PC-9 (cell line): ENCODE measurements around the gene CRACDL. TPM values are rescaled to one million over a fixed set of nuclear protein-coding genes. Genes with fewer than 3 reads are reported as not detected.

Experiments
- BruUV-seq: library from RNA; stranded (reverse); fragments of 400-500 nt; replicated peaks from 2 replicates; lab custom pipeline; 2021; lab: Mats Ljungman, UMichigan
- CTCF ChIA-PET: fragments of 300-600 bp; sonication (Branson Sonifier 250); formaldehyde crosslinking; loops from one replicate; lab custom pipeline; 2022; ENCODE audit warnings: antibody characterized with exemption; lab: Charles Lee
- POLR2A ChIA-PET: fragments of 300-600 bp; sonication (Branson Sonifier 250); formaldehyde crosslinking; loops from one replicate; lab custom pipeline; 2022; ENCODE audit warnings: antibody characterized with exemption; ENCODE audit not compliant: unreplicated experiment; lab: Charles Lee
- DNase-seq, 2 experiments: peaks; one replicate each; pipeline versions ENCODE4 v3.0.0 to v3.0.0-alpha.2; 2015 to 2022; ENCODE audit warnings: mixed read lengths in 1 of 2
- H2AFZ ChIP-seq: fragments of 200-600 bp; sonication (generic); 2 replicates; pipeline ENCODE4 v1.8.1; 2017; ENCODE audit warnings: antibody characterized with exemption
- H3F3A ChIP-seq: fragments of 200-600 bp; sonication (generic); 2 replicates; pipeline ENCODE4 v1.8.1; 2017; ENCODE audit warnings: antibody characterized with exemption, mild to moderate bottlenecking, low read depth; ENCODE audit not compliant: insufficient read depth
- H3K27ac ChIP-seq: fragments of 200-600 bp; sonication (generic); 2 replicates; pipeline ENCODE4 v1.6.1; 2016; ENCODE audit warnings: mixed run types
- H3K27me3 ChIP-seq: fragments of 200-600 bp; sonication (generic); 2 replicates; pipeline ENCODE4 v1.6.1; 2016; ENCODE audit warnings: low read depth, mixed run types; ENCODE audit not compliant: insufficient read depth
- H3K36me3 ChIP-seq: fragments of 200-600 bp; sonication (generic); 2 replicates; pipeline ENCODE4 v1.6.1; 2016; ENCODE audit warnings: low read depth, mixed run types
- H3K4me1 ChIP-seq: fragments of 200-600 bp; sonication (generic); replicated peaks from 2 replicates; pipeline ENCODE4 v1.6.1; 2016; ENCODE audit warnings: mixed run types; ENCODE audit not compliant: insufficient read depth
- H3K4me2 ChIP-seq: fragments of 200-600 bp; sonication (generic); 2 replicates; pipeline ENCODE4 v1.6.1; 2017; ENCODE audit warnings: mixed run types
- H3K4me3 ChIP-seq: fragments of 200-600 bp; sonication (generic); 2 replicates; pipeline ENCODE4 v1.6.1; 2016; ENCODE audit warnings: mixed run types
- H3K79me2 ChIP-seq: fragments of 200-600 bp; sonication (generic); 2 replicates; pipeline ENCODE4 v1.6.1; 2017; ENCODE audit warnings: low read depth, mixed run types
- H3K9me2 ChIP-seq: fragments of 200-600 bp; sonication (generic); 2 replicates; pipeline ENCODE4 v1.8.1; 2017; ENCODE audit warnings: mild to moderate bottlenecking; ENCODE audit not compliant: insufficient read depth
- H3K9me3 ChIP-seq: fragments of 200-600 bp; sonication (generic); 2 replicates; pipeline ENCODE4 v1.8.1; 2016; ENCODE audit warnings: low read depth; ENCODE audit not compliant: insufficient read depth
- H4K20me1 ChIP-seq: fragments of 200-600 bp; sonication (generic); 2 replicates; pipeline ENCODE4 v1.8.1; 2017; ENCODE audit not compliant: insufficient read depth
- EZH2 ChIP-seq: fragments of 200-600 bp; sonication (generic); IDR thresholded peaks from 2 replicates; pipeline ENCODE4 v1.8.0; 2017; ENCODE audit warnings: antibody characterized with exemption, low read depth
- intact Hi-C: fragments of 100-400 bp; cut with micrococcal nuclease; formaldehyde crosslinking; loops from one replicate; pipeline ENCODE4 v1.10.0; 2022; ENCODE audit not compliant: unreplicated experiment
- total RNA-seq: library from RNA; stranded (reverse); gene quantifications from 2 replicates; pipeline ENCODE4 v1.2.3, GENCODE V29; 2021
- TF ChIP-seq, protein P1 (sequence below): fragments of 200-600 bp; sonication (generic); conservative IDR thresholded peaks from 2 replicates; pipeline ENCODE4 v1.6.1; 2017; ENCODE audit warnings: mixed run types, antibody characterized with exemption, mild to moderate bottlenecking, moderate library complexity

CRACDL gene
- total RNA-seq, 1 experiment from 2014 or later, result 33.7 TPM

DNA sequence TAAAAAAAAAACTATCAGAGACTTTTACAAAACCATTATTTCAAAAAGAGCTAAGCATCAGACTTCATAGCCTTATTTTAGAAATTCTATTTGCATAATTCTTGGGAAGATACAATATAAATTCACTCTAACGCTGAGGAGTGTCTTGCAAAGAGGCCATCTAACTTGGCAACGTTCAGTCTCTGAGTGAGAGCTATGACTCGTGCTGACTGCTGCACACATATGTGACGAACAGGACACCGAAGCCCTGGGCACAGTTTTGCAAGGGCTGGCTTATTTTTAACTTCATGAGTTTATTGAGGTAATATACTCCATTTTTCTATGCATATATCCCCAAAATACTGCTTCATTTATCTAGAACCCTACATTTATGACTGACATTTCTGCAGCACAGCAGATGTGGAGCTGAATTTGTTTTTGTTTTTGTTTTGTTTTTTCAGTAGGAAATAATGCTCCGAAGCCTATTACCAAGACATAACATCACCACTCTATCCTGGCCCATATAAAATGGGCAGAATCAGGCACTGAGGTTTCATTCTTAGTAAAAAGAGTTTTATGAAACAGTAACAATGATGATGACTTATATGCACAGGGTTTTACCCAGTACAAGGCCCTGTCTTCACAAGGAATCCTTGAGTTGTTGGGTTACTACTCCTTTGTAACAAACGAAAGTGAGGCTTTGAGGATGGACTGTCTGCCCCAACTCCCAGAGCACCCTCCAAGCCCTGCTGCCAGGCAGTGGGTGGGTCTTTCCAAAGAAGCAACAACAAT is 68.3 kb downstream of the CRACDL start:
- H3K27ac ChIP-seq, result peak overlapping the region; percentile 95
- BruUV-seq, result no TSS peak
- ChIA-PET CTCF (interaction anchor here (0.6 to 1.2 kb wide), 2 partner anchors 42 to 66 kb away, joined by 5 to 10 read pairs; no protein-coding TSS in a partner anchor), POLR2A (interaction anchor here (0.5 to 1.2 kb wide), 6 partner anchors 137 to 1222 kb away, joined by 3 to 7 read pairs (median 5); partner anchors contain the start of genes C2orf15 and COX5B)
- no peaks in the 10 kb centered on the region for H3K27me3 ChIP-seq
- H3K9me2 ChIP-seq, result no peaks in the 10 kb centered on the region
- H3K36me3 ChIP-seq, result peaks cover 9% of the 10 kb centered on the region; the same call in 1 of the 2 replicates
- peaks cover 64% of the 10 kb centered on the region for H3F3A ChIP-seq
- peaks cover 41% of the 10 kb centered on the region for H3K79me2 ChIP-seq
- H4K20me1 ChIP-seq, result no peaks in the 10 kb centered on the region
- H3K9me3 ChIP-seq, result no peaks in the 10 kb centered on the region
- no peak for TF ChIP-seq EZH2
- TF ChIP-seq, protein P1, sequence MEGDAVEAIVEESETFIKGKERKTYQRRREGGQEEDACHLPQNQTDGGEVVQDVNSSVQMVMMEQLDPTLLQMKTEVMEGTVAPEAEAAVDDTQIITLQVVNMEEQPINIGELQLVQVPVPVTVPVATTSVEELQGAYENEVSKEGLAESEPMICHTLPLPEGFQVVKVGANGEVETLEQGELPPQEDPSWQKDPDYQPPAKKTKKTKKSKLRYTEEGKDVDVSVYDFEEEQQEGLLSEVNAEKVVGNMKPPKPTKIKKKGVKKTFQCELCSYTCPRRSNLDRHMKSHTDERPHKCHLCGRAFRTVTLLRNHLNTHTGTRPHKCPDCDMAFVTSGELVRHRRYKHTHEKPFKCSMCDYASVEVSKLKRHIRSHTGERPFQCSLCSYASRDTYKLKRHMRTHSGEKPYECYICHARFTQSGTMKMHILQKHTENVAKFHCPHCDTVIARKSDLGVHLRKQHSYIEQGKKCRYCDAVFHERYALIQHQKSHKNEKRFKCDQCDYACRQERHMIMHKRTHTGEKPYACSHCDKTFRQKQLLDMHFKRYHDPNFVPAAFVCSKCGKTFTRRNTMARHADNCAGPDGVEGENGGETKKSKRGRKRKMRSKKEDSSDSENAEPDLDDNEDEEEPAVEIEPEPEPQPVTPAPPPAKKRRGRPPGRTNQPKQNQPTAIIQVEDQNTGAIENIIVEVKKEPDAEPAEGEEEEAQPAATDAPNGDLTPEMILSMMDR, result no peak
- H3K4me2 ChIP-seq, result peak overlapping the region; percentile 86
- peak in 1 of 2 experiments; percentile 63 for DNase-seq
- peak overlapping the region; percentile 63 for H3K4me3 ChIP-seq
- H3K4me1 ChIP-seq, result peaks cover 62% of the 10 kb centered on the region
- no peak overlapping the region for H2AFZ ChIP-seq
- intact Hi-C loops, result loop anchor here (2.0 kb wide), 3 partner anchors 31 to 273 kb away; partner anchors contain the start of genes C2orf15 and CRACDL

DNA sequence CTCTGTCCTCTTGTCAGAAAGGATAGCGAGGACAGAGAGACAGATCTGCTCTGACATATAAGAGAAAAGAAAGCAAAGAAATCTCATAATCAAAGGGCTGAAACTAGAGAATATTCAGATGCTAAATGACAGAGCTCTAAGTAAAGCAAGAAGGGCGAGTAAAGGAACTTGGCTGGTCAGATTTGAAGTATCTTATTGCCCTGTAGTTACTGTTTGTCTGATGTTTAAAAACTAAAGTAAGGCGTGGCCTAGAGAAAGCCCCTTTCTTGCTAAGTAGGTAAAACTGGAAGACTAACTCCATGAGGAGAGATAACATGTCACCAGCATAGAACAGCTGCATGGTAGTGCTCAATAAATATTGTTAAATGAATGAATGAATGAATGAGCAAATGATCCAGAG is 70.0 kb downstream of the CRACDL start:
- peak overlapping the region; percentile 95 for H3K27ac ChIP-seq
- no peak overlapping the region for H2AFZ ChIP-seq
- peaks cover 58% of the 10 kb centered on the region for H3F3A ChIP-seq
- TF ChIP-seq EZH2, result no peak
- TF ChIP-seq, protein P1, result no peak
- H4K20me1 ChIP-seq, result no peaks in the 10 kb centered on the region
- H3K36me3 ChIP-seq, result peaks cover 9% of the 10 kb centered on the region; the same call in 1 of the 2 replicates
- H3K27me3 ChIP-seq, result no peaks in the 10 kb centered on the region
- ChIA-PET POLR2A (interaction anchor here (0.7 kb wide), 1 partner anchor 29 kb away, joined by 4 read pairs; no protein-coding TSS in a partner anchor), CTCF (interaction anchor here (0.6 kb wide), 1 partner anchor 48 kb away, joined by 5 read pairs; no protein-coding TSS in a partner anchor)
- no TSS peak for BruUV-seq
- intact Hi-C loops, result no loop called here
- DNase-seq, result no peak
- no peaks in the 10 kb centered on the region for H3K9me3 ChIP-seq
- H3K4me1 ChIP-seq, result peaks cover 58% of the 10 kb centered on the region
- H3K4me2 ChIP-seq, result peak overlapping the region; percentile 86
- H3K79me2 ChIP-seq, result peaks cover 41% of the 10 kb centered on the region
- H3K9me2 ChIP-seq, result no peaks in the 10 kb centered on the region
- no peak overlapping the region for H3K4me3 ChIP-seq

- CTCF ChIA-PET, result no interaction called here
- Histone ChIP-seq H4K20me1 (no peaks in the 10 kb centered on the region), H3K4me3 (no peak overlapping the region), H3K4me1 (peaks cover 20% of the 10 kb centered on the region), H3K27me3 (no peaks in the 10 kb centered on the region), H3K27ac (no peak overlapping the region), H3F3A (peaks cover 17% of the 10 kb centered on the region; the same call in 1 of the 2 replicates), H2AFZ (no peak overlapping the region), H3K36me3 (peaks cover 12% of the 10 kb centered on the region), H3K9me2 (no peaks in the 10 kb centered on the region), H3K79me2 (peaks cover 34% of the 10 kb centered on the region), H3K4me2 (no peak overlapping the region), H3K9me3 (peaks cover 10% of the 10 kb centered on the region; the same call in 1 of the 2 replicates)
- BruUV-seq, result no TSS peak
- TF ChIP-seq EZH2, result no peak
- TF ChIP-seq, protein P1, result no peak
- no peak for DNase-seq
- intact Hi-C loops, result no loop called here
- POLR2A ChIA-PET, result no interaction called here
Measured at GRCh38 chr2:98861601-98862000, 74.4 kb downstream of the CRACDL start.
